GM19193 (cell line): Measurements from ENCODE around the gene ZNF462.

ENCODE experiments used
- POLR2A ChIP-seq: IDR thresholded peaks from 4 replicates; pipeline ENCODE4 v1.6.1; 2011; ENCODE audit not compliant: insufficient read depth, insufficient read length; ENCODE audit errors: extremely low read depth

ZNF462 gene

GRCh38 chr9:106931466-106931865 is 68.5 kb downstream of the ZNF462 start:
- TF ChIP-seq POLR2A: no peak

GRCh38 chr9:106932178-106932577 is 69.2 kb downstream of the ZNF462 start:
- no peak for TF ChIP-seq POLR2A

GRCh38 chr9:106932675-106933074 is 69.7 kb downstream of the ZNF462 start:
- no peak for TF ChIP-seq POLR2A

GRCh38 chr9:106933470-106933869 is 70.5 kb downstream of the ZNF462 start:
- no peak for TF ChIP-seq POLR2A

- TF ChIP-seq POLR2A: no peak
Observed at GRCh38 chr9:106934442-106935238, 71.7 kb downstream of the ZNF462 start.

GRCh38 chr9:106936680-106937079 is 73.7 kb downstream of the ZNF462 start:
- TF ChIP-seq POLR2A: no peak

GRCh38 chr9:106941916-106942315 is 79.0 kb downstream of the ZNF462 start:
- TF ChIP-seq POLR2A: no peak

GRCh38 chr9:106945727-106946660 is 83.0 kb downstream of the ZNF462 start:
- TF ChIP-seq POLR2A: no peak

GRCh38 chr9:106947106-106947900 is 84.3 kb downstream of the ZNF462 start:
- TF ChIP-seq POLR2A: no peak

- TF ChIP-seq POLR2A: no peak
Observed at GRCh38 chr9:106953174-106953573, 90.2 kb downstream of the ZNF462 start.

- no peak for TF ChIP-seq POLR2A
Observed at GRCh38 chr9:106954558-106954957, 91.6 kb downstream of the ZNF462 start.

GRCh38 chr9:106954974-106955850 is 92.2 kb downstream of the ZNF462 start:
- no peak for TF ChIP-seq POLR2A

- TF ChIP-seq POLR2A: no peak
Observed at GRCh38 chr9:106956971-106957370, 94.0 kb downstream of the ZNF462 start.
